ENCODE measurements around the gene EEF2.

EEF2 gene

DNA sequence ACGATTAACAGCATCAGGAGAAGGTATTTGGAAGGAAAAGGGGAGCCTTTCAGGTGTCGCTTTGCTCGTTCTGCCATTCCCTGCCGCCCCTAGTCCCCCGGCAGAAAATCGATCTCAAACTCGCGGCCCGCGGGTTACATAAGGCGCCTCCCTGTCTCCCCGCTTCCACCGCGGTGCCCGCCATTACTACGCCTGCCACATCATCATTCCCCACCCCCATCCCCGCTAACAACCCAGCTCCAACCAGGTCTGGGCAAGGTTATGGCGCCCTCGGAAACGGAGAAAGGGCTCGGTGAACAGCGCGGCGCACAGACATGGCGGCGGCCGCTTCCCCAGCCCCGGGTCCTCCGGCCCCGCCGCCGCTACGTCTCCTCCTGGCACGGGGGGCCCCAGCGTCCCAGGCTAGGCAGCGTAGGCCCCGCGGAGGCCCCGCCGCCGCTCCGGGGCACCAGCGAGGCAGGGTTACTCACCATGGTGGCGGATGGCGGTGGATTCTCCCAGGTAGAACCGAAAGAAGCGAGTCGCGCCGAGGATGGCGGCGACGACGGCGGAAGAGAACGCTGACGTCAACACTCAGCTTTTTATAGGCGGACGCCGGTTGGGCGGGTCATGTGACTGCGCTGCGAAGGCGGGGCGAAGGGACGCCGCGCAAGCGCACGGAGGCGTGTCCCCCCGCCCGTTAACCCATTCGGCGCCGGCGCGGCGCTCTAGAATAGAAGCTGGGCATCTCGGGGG, at the start of gene EEF2:
Gene EEF2 (minus strand): TSS at position 556 of the 735 bp plus-strand sequence. CDS start 83 bp downstream, at position 473.
- peak; percentile 76 to 87 (median 80) for DNase-seq (ENCODE audit: low read depth in 2 of 3, low spot score in 2 of 3)

DNA sequence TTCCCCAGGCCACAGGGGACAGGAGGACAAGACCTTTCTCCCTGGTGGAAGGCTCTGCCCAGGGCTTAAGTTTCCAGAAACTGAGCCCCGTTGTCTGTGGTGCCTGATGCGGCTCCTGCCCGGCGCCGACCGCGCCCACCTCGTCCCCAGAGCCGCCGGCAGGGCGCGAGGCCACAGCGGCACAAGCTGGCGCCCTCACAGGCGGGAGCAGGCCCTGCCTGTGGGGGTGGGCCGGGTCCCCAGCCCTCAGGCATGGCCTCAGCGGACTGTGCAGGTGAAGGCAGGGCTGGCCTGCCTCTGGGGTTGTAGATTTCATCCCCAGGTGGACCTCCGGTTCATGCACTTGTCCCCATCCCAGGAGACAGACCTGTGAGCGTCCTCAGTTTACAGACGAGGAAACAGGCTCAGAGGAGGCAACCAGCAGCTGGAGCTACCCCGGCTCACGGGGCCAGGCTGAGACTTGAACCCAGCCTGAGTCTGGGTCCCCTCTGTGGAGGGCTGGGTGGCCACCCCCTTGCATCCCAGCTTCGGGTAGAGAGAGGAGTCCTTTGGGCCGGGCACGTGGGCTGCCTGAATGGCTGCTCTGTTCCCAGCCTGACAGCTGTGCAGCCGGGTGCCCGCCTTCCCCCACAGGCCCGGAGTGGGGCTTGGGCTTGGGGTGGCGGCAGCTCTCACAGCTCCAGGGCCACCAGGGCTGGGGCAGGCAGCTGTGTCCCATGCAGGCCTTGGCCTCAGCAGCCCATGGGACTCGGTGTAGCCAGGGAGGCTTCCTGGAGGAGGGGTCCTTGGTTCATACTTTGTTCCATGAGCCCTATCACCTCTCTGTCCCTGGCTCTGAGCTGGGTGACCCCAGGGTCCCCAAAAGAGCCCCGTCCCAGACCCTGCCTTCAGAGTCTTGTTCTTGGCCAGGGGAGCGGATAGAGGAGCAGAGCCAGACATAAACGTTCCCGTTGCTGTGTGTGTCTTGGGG, 49.1 kb upstream of the EEF2 start:
- no peak for DNase-seq (ENCODE audit: low read depth in 2 of 3, low spot score in 2 of 3)

DNA sequence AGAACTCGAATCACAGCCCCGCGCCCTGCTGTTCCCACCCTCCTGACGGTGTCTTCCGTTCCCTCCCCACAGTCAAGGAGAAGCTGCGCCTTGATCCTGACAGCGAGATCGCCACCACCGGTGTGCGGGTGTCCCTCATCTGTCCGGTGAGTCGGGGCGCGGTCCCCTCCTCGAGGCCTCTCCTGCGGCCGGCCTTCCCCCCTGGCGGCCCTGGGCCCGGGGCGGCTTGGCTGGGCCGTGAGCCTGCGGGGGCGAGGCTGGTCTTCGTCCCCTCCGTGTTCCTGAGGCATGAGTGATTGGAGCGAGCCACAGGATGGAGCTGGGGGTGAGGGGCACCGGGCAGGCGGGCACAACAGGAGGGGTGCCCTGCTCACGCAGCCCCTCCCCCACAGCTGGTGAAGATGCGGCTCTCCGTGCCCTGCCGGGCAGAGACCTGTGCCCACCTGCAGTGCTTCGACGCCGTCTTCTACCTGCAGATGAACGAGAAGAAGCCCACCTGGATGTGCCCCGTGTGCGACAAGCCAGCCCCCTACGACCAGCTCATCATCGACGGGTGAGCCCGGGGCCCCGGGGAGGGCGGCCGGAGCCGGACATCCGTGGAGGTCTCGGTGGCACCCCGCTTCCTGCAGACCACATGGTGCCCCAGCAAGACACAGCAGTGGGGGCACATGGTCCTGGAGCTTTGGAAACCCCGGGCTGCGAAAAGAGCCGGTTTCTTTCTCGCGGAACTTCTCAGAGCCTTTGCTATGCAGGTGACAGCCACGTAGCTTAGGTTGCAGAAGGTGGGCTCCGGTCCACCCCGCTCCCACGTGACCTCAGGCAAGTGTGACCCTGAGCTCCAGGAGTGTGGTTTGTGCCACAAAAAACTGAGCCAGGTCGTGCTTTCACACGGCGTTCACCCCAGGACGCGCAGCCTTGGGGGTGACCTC, 48.0 kb upstream of the EEF2 start:
- no peak for DNase-seq (ENCODE audit: low read depth in 2 of 3, low spot score in 2 of 3)

GRCh38 chr19:4032436-4032835, 47.2 kb upstream of the EEF2 start:
- no peak for DNase-seq (ENCODE audit: low read depth in 2 of 3, low spot score in 2 of 3)

- DNase-seq (ENCODE audit: low read depth in 2 of 3, low spot score in 2 of 3) = no peak
Observed at GRCh38 chr19:4031420-4031819, 46.2 kb upstream of the EEF2 start.

DNA sequence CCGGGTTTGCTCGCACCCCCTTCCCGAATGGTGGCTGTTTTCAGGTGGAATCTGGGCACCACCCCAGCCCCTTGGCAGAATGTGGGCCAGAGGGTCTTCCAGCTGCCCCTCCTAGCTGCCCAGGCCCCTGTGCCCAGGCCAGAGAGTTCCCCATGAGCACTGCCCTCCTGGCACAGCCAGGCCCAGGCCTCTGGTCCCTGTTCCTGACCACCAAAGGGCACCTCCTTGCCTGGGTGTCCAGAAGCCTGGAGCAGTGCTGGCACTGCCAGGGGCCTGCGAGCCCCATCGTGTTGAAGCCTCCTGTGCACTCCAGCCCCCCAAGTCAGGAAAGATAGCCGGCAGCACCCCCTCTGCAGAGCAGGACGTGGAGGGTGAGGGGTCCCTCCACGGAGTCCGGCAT, 45.7 kb upstream of the EEF2 start:
- no peak for DNase-seq (ENCODE audit: low read depth in 2 of 3, low spot score in 2 of 3)

- no peak for DNase-seq (ENCODE audit: low read depth in 2 of 3, low spot score in 2 of 3)
Observed at GRCh38 chr19:4030552-4030951, 45.3 kb upstream of the EEF2 start.

GRCh38 chr19:4029247-4029614, 44.0 kb upstream of the EEF2 start:
- no peak for DNase-seq (ENCODE audit: low read depth in 2 of 3, low spot score in 2 of 3)

GRCh38 chr19:4028334-4029246, 43.3 kb upstream of the EEF2 start:
- no peak for DNase-seq (ENCODE audit: low read depth in 2 of 3, low spot score in 2 of 3)

GRCh38 chr19:4027146-4027545, 41.9 kb upstream of the EEF2 start:
- DNase-seq (ENCODE audit: low read depth in 2 of 3, low spot score in 2 of 3) = no peak

DNA sequence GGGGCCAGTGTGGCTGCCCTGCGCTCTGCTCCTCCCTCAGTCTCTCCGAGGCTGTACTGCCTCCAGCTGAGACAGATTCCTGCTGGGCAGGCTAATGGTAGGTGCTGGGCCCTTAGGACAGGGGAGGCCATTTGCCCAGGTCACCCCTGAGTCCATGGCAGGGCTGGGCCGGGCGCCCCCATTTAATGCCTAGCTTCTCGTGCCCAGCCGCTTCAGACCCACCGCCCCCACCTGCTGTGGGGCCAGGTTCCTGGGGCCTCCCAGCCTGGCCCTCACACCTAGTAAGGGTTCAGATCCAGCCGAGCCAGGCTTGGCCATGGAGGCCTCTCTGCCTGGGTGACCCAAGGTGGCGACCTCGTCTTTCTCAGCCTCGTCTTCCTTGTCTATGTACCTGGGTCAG, 40.1 kb upstream of the EEF2 start:
- no peak for DNase-seq (ENCODE audit: low read depth in 2 of 3, low spot score in 2 of 3)

DNA sequence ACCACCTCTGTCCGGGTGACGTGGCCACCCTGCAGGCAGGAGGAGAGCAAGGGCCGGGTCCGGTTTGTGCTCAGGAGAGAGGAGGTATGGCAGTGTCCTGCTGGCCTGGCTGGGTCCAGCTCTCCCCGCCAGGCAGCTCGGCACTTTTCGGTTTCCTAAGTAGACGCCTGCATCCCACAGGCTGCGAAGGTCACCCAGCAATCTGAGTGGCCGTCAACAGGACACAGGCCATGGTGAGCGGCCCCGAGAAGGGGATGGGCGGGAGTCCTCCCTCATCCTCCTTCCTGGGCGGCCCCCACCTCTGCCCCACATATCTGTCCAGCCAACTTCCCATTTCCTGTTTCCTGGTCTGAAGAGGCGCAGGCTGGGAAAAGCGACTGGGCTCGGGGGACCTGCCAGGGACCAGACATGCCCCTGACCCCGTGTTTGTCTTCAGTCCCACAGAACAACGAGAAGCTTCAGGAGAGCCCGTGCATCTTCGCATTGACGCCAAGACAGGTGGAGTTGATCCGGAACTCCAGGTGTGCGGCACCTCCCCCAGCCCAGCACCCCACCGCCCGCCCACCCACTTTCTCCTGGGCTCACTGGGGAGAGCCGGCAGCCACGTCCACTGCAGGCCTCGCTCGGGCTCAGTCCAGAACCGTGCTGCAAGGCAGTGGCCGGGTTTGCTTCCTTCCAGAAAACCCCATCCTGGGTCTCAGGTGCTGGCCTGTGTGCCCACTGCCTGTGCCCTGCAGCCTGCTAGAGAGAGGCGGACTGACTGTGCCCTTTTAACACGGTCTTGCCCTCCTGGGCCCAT, 38.5 kb upstream of the EEF2 start:
- no peak for DNase-seq (ENCODE audit: low read depth in 2 of 3, low spot score in 2 of 3)

GRCh38 chr19:4019578-4019977, 34.3 kb upstream of the EEF2 start:
- DNase-seq (ENCODE audit: low read depth in 2 of 3, low spot score in 2 of 3) = no peak

DNA sequence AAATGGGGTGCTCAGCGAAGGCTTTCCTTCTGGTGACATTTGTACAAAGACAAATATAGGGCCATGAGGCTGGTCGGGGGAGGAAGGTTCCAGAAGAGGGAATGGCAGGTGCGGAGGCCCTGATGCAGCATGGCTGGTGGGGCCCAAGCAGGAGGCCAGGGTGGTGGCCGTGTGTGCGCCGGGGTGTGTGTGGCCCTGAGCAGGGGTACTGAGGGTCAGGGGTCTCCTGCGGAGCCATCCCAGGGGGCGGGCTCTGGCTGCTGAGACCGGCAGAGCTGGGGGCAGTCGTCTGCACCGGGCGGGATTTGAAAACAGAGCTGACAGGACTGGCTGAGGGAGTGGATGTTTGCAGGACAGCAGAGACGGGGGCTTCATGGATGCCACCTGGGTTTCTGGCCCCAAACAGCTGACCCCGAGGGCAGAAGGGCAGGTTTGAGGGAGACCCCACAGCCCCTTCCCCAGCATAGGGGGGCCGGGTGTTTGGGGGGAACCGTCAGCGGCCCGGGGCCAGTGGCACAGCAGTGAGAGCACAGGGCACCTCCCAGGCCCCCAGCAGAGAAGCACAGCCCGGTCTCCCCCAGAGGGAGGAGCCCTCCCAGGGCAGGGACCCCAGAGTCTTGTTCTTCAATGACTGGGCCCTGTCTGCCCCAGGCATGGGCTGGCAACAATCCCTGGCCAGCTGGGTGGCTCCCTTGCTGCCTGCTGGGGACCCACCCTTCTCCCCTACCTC, 33.7 kb upstream of the EEF2 start:
- no peak for DNase-seq (ENCODE audit: low read depth in 2 of 3, low spot score in 2 of 3)

DNA sequence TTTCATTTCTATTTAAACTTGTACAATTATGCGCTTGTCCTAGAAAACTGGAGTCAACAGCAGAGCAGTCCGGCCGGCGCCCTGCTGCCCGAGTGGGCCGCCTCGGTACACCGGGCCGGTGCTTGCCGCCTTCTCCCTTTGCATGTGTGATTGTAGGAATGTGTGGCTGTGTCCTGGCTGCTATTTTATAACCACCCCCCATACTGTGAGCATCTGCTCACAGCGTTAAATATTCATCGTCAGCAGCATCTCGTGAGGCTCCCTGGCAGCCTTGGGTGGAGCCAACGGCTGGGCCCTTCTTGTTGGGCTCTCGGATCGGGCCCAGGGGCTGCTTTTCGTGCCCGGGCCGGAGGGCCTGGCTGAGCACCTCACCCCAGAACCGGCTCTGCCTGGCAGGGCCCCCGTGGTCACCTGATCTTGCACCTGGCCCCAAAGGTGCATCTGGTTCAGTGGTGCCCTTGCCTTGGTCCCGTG, 32.9 kb upstream of the EEF2 start:
- no peak for DNase-seq (ENCODE audit: low read depth in 2 of 3, low spot score in 2 of 3)

DNA sequence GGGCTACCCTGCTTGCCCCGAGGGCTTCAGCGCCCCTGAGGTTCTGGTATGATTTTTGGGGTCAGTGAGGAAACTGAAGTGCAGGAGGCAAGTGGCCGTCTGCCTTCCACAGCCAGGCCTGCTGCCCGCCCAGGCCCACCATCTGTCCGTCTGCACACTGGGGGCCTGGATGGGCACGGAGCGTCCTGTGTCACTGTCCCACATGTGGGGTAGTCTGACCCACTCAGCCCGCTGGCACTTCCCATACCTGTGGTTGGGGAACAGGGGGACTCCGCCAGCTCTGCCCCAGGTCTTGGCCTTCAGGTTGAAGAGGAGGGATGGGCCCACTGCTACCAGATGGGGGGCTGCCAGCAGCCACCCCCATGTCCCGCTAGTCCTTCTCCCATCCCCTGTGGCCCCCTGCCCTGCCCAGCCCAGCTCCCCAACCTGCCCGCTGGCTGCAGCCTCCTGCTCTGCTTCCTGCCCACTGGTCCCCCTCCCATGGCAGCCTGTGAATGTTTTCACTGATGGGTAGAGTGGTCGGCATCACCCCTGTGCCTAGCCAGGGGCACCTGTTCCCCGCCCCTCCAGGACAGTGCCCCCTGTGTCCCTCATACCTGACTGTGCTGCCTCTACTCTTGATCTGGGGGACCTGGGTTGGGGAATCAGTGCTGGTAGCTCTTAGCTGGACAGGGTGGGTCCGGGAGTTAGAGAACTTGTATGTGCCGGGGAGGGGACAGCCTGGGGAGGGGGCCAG, 31.8 kb upstream of the EEF2 start:
- DNase-seq (ENCODE audit: low read depth in 2 of 3, low spot score in 2 of 3) = no peak

DNA sequence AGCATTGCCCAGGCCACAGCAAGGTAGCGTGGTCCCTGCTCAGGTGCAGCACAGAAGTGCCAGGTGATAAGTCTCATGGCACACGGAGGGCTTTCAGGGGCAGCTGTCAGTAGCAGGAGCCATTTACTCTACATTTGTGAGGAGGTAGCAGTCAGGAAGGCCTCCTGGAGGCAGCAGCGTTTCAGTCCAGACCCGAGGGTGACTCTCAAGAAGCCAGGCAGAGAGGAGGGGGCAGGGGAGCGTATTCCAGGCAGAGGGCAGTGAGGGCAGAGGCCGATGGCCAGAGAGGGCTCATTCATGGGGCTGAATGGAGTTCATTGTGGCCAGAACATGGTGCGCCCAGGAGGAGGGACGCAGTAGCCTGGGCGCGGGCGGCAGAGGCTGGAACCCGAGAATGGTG, 31.2 kb upstream of the EEF2 start:
- no peak for DNase-seq (ENCODE audit: low read depth in 2 of 3, low spot score in 2 of 3)
